ENCODE results near the gene PHF2. TPM values are rescaled to one million over a fixed set of nuclear protein-coding genes. Genes with fewer than 3 reads are reported as not detected.

PHF2 gene
- total RNA-seq, 1 donor from 2014 or later, result 12.1 TPM

DNA sequence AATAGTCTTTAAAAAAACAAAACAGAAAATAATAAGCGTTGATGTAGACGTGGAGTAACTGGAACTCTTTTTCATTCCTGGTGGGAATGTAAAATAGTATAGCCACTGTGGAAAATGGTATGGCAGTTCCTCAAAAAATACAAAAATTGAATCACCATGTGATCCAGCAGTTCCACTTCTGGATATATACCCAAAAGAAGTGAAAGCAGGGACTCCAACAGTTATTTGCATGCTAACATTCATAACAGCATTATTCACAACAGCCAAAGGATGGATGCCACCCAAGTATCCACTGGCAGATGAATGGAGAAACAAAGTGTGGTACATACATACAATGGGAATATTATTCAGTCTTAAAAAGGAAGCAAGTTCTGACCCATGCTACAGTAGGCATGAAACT lies 4.2 kb upstream of the PHF2 start:
- Mint-ChIP-seq H3K4me3 (ENCODE audit: unreplicated experiment) (no peak overlapping the region), H3K27me3 (ENCODE audit: low read depth, unreplicated experiment) (no peaks in the 10 kb centered on the region), H3K9me3 (ENCODE audit: unreplicated experiment) (peaks cover 6% of the 10 kb centered on the region), H3K36me3 (ENCODE audit: low read depth, unreplicated experiment) (peaks cover 7% of the 10 kb centered on the region), H3K27ac (ENCODE audit: unreplicated experiment) (no peak overlapping the region), H3K4me1 (ENCODE audit: low read depth, unreplicated experiment) (peaks cover 3% of the 10 kb centered on the region)
- H3K36me3 ChIP-seq (ENCODE audit: insufficient read depth, low read length), result no peaks in the 10 kb centered on the region
- peaks cover 24% of the 10 kb centered on the region for H3K79me2 ChIP-seq (ENCODE audit: insufficient read depth, low read length)
- H3K9ac ChIP-seq (ENCODE audit: low read length), result no peak overlapping the region
- H3K9me3 ChIP-seq (ENCODE audit: insufficient read depth, low read depth, low read length), result no peaks in the 10 kb centered on the region
- TF ChIP-seq CTCF (IDR thresholded peaks at IDR 0.05; ENCODE audit: insufficient read depth, low read depth, low read length) (no peak), EZH2 (IDR thresholded peaks at IDR 0.05; ENCODE audit: insufficient read depth, low read length) (no peak)
- no peak overlapping the region for H3K27ac ChIP-seq (ENCODE audit: low read depth, low read length)
- H4K20me1 ChIP-seq (ENCODE audit: insufficient read depth, low read length), result no peaks in the 10 kb centered on the region
- peaks cover 11% of the 10 kb centered on the region for H3K4me1 ChIP-seq (ENCODE audit: insufficient read depth, low read length)
- H3K27me3 ChIP-seq (ENCODE audit: insufficient read depth, low read length), result no peaks in the 10 kb centered on the region
- no peak for DNase-seq (ENCODE audit: low read depth)
- H3K4me2 ChIP-seq (ENCODE audit: low read length), result no peak overlapping the region
- no peak overlapping the region for H3K4me3 ChIP-seq (ENCODE audit: insufficient read depth, low read depth, low read length)
- FAIRE-seq, result no peak
- no peak overlapping the region for H2AFZ ChIP-seq (ENCODE audit: low read depth, low read length)

DNA sequence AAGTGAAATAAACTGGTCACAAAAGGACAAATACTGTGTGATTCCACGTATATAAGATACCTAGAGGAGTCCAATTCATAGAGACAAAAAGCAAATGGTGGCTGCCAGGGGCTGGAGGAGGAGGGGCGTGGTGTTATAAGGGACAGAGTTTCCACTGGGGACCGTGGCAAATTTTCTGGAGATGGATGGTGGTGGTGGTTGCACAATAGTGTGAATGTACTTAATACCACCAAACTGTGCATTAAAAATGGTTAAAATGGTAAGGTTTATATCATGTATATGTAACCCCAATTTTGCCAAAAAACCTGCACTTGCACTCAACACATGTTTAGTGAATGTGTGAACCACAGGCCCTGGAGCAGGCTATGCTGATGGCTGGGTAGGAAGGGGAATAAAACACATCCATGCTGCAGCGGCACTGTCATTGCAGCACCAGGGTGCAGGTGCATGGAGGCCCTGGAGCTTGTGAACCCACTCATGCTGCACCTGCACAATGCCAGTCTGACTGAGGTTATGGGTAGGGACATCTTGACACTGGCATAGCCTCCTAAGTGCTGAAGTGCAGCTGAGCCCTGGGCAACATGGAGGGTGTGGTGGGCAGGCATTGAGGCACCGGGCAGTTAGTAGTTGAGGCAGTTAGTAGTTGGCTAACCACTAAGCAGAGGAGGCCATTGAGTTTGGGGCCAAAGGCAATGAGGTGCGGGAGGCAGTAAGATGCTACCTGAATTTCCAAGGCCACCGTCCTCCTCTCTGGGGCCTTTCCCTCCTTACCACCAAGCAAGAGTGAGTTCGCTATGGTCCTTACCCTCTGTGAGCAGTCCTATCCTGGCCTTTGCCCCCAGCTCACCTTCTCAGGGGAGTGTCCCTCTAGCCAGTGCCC lies 3.5 kb upstream of the PHF2 start:
- H3K4me3 Mint-ChIP-seq (ENCODE audit: unreplicated experiment), result no peak overlapping the region
- H3K4me1 Mint-ChIP-seq (ENCODE audit: low read depth, unreplicated experiment), result no peaks in the 10 kb centered on the region
- H2AFZ ChIP-seq (ENCODE audit: low read depth, low read length), result no peak overlapping the region
- FAIRE-seq, result no peak
- peaks cover 5% of the 10 kb centered on the region for H4K20me1 ChIP-seq (ENCODE audit: insufficient read depth, low read length)
- H3K27me3 Mint-ChIP-seq (ENCODE audit: low read depth, unreplicated experiment), result no peaks in the 10 kb centered on the region
- no peaks in the 10 kb centered on the region for H3K9me3 ChIP-seq (ENCODE audit: insufficient read depth, low read depth, low read length)
- no peak for DNase-seq (ENCODE audit: low read depth)
- no peaks in the 10 kb centered on the region for H3K27me3 ChIP-seq (ENCODE audit: insufficient read depth, low read length)
- no peaks in the 10 kb centered on the region for H3K36me3 ChIP-seq (ENCODE audit: insufficient read depth, low read length)
- TF ChIP-seq CTCF (IDR thresholded peaks at IDR 0.05; ENCODE audit: insufficient read depth, low read depth, low read length) (no peak), EZH2 (IDR thresholded peaks at IDR 0.05; ENCODE audit: insufficient read depth, low read length) (no peak)
- H3K27ac Mint-ChIP-seq (ENCODE audit: unreplicated experiment), result no peak overlapping the region
- peaks cover 6% of the 10 kb centered on the region for H3K9me3 Mint-ChIP-seq (ENCODE audit: unreplicated experiment)
- H3K9ac ChIP-seq (ENCODE audit: low read length), result no peak overlapping the region
- H3K4me3 ChIP-seq (ENCODE audit: insufficient read depth, low read depth, low read length), result no peak overlapping the region
- H3K4me2 ChIP-seq (ENCODE audit: low read length), result no peak overlapping the region
- peaks cover 5% of the 10 kb centered on the region for H3K36me3 Mint-ChIP-seq (ENCODE audit: low read depth, unreplicated experiment)
- H3K4me1 ChIP-seq (ENCODE audit: insufficient read depth, low read length), result peaks cover 14% of the 10 kb centered on the region
- H3K27ac ChIP-seq (ENCODE audit: low read depth, low read length), result no peak overlapping the region
- H3K79me2 ChIP-seq (ENCODE audit: insufficient read depth, low read length), result peaks cover 25% of the 10 kb centered on the region

DNA sequence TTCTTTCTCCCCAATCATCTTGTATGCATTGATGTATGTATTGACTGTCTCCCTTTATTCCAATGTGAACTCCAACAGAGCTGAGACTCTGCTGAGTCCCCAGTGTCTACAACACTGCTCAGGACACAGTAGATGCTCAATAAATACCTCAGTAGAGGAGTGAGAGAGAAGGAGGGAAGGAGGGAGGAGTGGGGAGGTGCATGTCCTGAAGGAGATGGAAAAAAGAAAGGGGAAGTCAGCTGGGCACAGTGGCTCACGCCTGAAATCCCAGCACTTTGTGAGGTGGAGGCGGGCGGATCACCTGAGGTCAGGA lies 2.9 kb upstream of the PHF2 start:
- H3K27ac ChIP-seq (ENCODE audit: low read depth, low read length), result no peak overlapping the region
- H3K9me3 ChIP-seq (ENCODE audit: insufficient read depth, low read depth, low read length), result no peaks in the 10 kb centered on the region
- H3K4me2 ChIP-seq (ENCODE audit: low read length), result no peak overlapping the region
- H3K27me3 ChIP-seq (ENCODE audit: insufficient read depth, low read length), result no peaks in the 10 kb centered on the region
- peaks cover 6% of the 10 kb centered on the region for H3K9me3 Mint-ChIP-seq (ENCODE audit: unreplicated experiment)
- H3K27ac Mint-ChIP-seq (ENCODE audit: unreplicated experiment), result no peak overlapping the region
- no peak overlapping the region for H2AFZ ChIP-seq (ENCODE audit: low read depth, low read length)
- FAIRE-seq, result no peak
- TF ChIP-seq CTCF (IDR thresholded peaks at IDR 0.05; ENCODE audit: insufficient read depth, low read depth, low read length) (no peak), EZH2 (IDR thresholded peaks at IDR 0.05; ENCODE audit: insufficient read depth, low read length) (no peak)
- peaks cover 11% of the 10 kb centered on the region for H4K20me1 ChIP-seq (ENCODE audit: insufficient read depth, low read length)
- no peak for DNase-seq (ENCODE audit: low read depth)
- no peaks in the 10 kb centered on the region for H3K36me3 ChIP-seq (ENCODE audit: insufficient read depth, low read length)
- H3K4me3 ChIP-seq (ENCODE audit: insufficient read depth, low read depth, low read length), result no peak overlapping the region
- peaks cover 5% of the 10 kb centered on the region for H3K36me3 Mint-ChIP-seq (ENCODE audit: low read depth, unreplicated experiment)
- H3K4me3 Mint-ChIP-seq (ENCODE audit: unreplicated experiment), result no peak overlapping the region
- H3K9ac ChIP-seq (ENCODE audit: low read length), result no peak overlapping the region
- H3K27me3 Mint-ChIP-seq (ENCODE audit: low read depth, unreplicated experiment), result no peaks in the 10 kb centered on the region
- H3K4me1 Mint-ChIP-seq (ENCODE audit: low read depth, unreplicated experiment), result peaks cover 2% of the 10 kb centered on the region
- peaks cover 31% of the 10 kb centered on the region for H3K79me2 ChIP-seq (ENCODE audit: insufficient read depth, low read length)
- H3K4me1 ChIP-seq (ENCODE audit: insufficient read depth, low read length), result peaks cover 18% of the 10 kb centered on the region
